GM12891 (cell line): ENCODE measurements around the gene WT1.

Experiments used
- POLR2A ChIP-seq: IDR thresholded peaks from 2 replicates; pipeline ENCODE4 v1.6.1; 2011; ENCODE audit warnings: low read depth, low read length, control low read depth
- POLR2AphosphoS5 ChIP-seq: IDR thresholded peaks from 2 replicates; pipeline ENCODE4 v1.6.1; 2011; ENCODE audit warnings: low read depth, low read length, control low read depth
- SPI1 ChIP-seq: IDR thresholded peaks from 2 replicates; pipeline ENCODE4 v1.6.1; 2011; ENCODE audit warnings: low read depth, low read length, control low read depth
- TAF1 ChIP-seq: IDR thresholded peaks from 2 replicates; pipeline ENCODE4 v1.6.1; 2011; ENCODE audit warnings: low read depth, low read length, control low read depth

GRCh38 chr11:32462011-32462690 lies 26.8 kb upstream of the WT1 start:
- TF ChIP-seq POLR2A (no peak), POLR2AphosphoS5 (no peak), TAF1 (no peak), SPI1 (no peak)
